Mesothelial cell of epicardium (in vitro differentiated cells): ENCODE results near the gene UBE2D2. TPM values are rescaled to one million over a fixed set of nuclear protein-coding genes. Genes with fewer than 3 reads are reported as not detected.

Experiments used
- DNase-seq, 2 experiments: peaks; one replicate each; pipeline ENCODE4 v3.0.0; 2021; ENCODE audit warnings: low spot score in 2 of 2; ENCODE audit not compliant: unreplicated experiment in 2 of 2
- H3K27ac Mint-ChIP-seq: 2 replicates; pipeline ENCODE4 v1.8.0; 2021; ENCODE audit warnings: mixed read lengths
- H3K27me3 Mint-ChIP-seq: 2 replicates; pipeline ENCODE4 v1.8.0; 2021; ENCODE audit warnings: low read depth, mixed read lengths
- H3K36me3 Mint-ChIP-seq: 2 replicates; pipeline ENCODE4 v1.8.0; 2021; ENCODE audit warnings: mixed read lengths
- H3K4me1 Mint-ChIP-seq: 2 replicates; pipeline ENCODE4 v1.8.0; 2021; ENCODE audit warnings: mixed read lengths
- H3K4me3 Mint-ChIP-seq: 2 replicates; pipeline ENCODE4 v1.8.0; 2021; ENCODE audit warnings: mild to moderate bottlenecking, moderate library complexity, mixed read lengths
- H3K9me3 Mint-ChIP-seq: 2 replicates; pipeline ENCODE4 v1.8.0; 2021; ENCODE audit warnings: mixed read lengths
- total RNA-seq: library from RNA; stranded (reverse); gene quantifications from 3 replicates; pipeline ENCODE4 v1.2.1, GENCODE V29; 2021
- TF ChIP-seq, protein P1 (sequence below): fragments of 200-600 bp; sonication (generic); IDR thresholded peaks from one replicate; pipeline ENCODE4 v1.5.0; 2021; ENCODE audit warnings: antibody characterized with exemption; ENCODE audit not compliant: unreplicated experiment

Gene UBE2D2
- total RNA-seq, 1 donor from 2014 or later = 119 TPM

DNA sequence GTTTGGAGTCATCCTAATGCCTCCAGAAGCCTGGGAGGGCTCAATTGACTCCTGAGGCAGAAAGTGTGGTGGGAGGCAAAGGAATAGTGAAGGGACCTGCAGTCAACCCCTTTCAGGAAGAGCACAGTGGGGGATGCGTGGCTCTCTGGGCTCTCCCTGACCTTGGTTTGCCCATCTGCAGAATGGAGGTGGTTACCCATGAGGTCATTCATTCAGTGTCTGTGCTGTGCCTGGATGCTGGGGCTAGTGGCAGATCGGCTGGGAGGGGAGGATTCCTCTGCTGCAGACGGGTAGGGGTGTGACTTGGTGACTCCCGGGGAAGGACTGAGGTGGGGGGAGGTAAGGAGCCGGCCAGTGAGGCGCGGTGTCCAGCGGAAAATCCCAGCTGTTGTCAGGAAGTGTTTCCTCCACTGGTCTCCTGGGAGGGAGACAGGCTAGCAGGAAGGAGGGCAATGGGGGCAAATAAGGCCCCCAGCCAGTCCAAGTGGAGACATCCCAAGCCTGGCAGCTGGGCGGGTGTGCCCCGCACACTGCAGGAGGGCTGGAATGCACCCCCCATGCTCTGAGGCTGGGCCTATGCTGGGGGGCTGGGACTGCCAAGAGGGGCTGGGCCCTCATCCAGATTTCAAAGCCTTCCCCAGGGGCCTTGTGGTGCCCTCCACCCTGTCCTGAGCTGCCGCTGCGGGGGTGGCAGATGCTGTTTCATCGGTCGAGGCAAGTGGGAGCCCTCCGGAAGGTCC lies 98.0 kb downstream of the UBE2D2 start:
- TF ChIP-seq, protein P1, sequence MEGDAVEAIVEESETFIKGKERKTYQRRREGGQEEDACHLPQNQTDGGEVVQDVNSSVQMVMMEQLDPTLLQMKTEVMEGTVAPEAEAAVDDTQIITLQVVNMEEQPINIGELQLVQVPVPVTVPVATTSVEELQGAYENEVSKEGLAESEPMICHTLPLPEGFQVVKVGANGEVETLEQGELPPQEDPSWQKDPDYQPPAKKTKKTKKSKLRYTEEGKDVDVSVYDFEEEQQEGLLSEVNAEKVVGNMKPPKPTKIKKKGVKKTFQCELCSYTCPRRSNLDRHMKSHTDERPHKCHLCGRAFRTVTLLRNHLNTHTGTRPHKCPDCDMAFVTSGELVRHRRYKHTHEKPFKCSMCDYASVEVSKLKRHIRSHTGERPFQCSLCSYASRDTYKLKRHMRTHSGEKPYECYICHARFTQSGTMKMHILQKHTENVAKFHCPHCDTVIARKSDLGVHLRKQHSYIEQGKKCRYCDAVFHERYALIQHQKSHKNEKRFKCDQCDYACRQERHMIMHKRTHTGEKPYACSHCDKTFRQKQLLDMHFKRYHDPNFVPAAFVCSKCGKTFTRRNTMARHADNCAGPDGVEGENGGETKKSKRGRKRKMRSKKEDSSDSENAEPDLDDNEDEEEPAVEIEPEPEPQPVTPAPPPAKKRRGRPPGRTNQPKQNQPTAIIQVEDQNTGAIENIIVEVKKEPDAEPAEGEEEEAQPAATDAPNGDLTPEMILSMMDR = no peak
- H3K4me1 Mint-ChIP-seq = peaks cover 62% of the 10 kb centered on the region
- H3K27ac Mint-ChIP-seq = peak overlapping the region; percentile 94
- H3K4me3 Mint-ChIP-seq = peak overlapping the region; percentile 24
- no peak for DNase-seq
- H3K36me3 Mint-ChIP-seq = no peaks in the 10 kb centered on the region
- no peaks in the 10 kb centered on the region for H3K9me3 Mint-ChIP-seq
- H3K27me3 Mint-ChIP-seq = no peaks in the 10 kb centered on the region

DNA sequence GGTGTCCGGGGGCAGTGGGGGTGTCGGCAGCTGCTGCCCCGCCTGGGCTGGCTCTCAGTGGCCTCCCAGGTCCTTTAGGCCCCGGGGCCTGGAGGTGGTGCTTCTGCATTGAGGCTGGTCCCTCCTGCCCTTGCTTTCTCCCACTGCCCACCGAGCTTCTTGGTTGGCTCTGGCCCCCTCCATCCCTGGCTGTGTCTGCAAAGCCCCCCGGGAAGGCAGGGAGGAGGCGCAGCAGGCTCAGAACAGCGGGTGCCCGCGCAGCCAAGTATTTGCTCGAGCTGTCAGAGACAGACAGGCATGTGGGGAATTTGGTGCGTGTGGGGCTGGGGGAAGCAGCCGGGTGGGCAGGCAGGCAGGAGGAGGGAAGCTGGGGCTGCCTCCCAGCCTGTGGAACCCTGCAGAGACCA lies 98.6 kb downstream of the UBE2D2 start:
- no peaks in the 10 kb centered on the region for H3K36me3 Mint-ChIP-seq
- H3K27ac Mint-ChIP-seq = peak overlapping the region; percentile 98
- peaks cover 56% of the 10 kb centered on the region for H3K4me1 Mint-ChIP-seq
- TF ChIP-seq, protein P1 = no peak
- H3K27me3 Mint-ChIP-seq = no peaks in the 10 kb centered on the region
- peak; percentile 45 to 77 for DNase-seq
- no peaks in the 10 kb centered on the region for H3K9me3 Mint-ChIP-seq
- peak overlapping the region; percentile 41 for H3K4me3 Mint-ChIP-seq

DNA sequence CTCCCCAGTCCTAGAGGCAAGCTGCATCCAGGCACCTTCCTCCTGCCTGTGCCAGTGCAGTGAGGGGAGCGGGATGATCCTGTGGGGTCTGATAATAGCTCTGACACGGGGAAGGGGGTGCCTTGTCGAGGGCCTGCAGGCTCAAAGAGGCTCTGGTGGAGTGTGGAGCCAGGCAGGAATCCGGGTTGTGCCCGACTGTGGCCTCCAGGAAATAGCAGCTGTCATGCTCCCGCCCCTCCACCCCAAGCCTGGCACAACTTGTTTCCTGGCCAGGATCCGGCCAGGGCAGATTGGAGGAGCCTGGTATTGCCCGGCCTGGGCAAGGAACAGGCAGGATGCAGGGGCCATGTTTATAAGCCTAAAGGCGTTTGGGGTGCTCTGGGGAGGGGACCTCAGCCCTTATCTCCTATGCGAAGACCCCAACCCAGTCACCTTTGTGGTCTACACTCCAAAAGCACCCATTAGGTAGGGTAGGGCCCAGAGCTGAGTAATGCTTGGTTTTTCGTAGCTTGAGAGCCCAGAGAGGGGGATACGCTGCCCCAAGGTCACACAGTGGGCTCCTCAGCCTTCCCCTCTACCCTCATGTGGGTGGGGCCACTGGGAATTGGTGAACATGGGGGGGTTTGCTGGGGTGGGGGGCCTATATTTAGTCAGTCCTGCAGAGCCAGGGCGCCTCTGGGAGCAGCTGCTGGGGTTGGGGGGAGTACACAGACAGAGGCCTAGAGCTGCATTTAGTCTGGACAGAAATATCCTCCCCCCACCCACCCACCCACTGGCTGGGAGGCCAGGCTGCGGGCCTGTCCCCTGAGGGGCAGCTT lies 99.2 kb downstream of the UBE2D2 start:
- H3K9me3 Mint-ChIP-seq = no peaks in the 10 kb centered on the region
- H3K4me3 Mint-ChIP-seq = peak overlapping the region; percentile 41
- H3K4me1 Mint-ChIP-seq = peaks cover 50% of the 10 kb centered on the region
- H3K36me3 Mint-ChIP-seq = no peaks in the 10 kb centered on the region
- TF ChIP-seq, protein P1 = no peak
- no peak for DNase-seq
- H3K27ac Mint-ChIP-seq = peak overlapping the region; percentile 98
- no peaks in the 10 kb centered on the region for H3K27me3 Mint-ChIP-seq

GRCh38 chr5:139660923-139661814 lies 100.0 kb downstream of the UBE2D2 start:
- Mint-ChIP-seq H3K4me3 (peak overlapping the region; percentile 22), H3K27ac (peak overlapping the region; percentile 94)
- peak; percentile 43 to 69 for DNase-seq

GRCh38 chr5:139662617-139663016 lies 101.5 kb downstream of the UBE2D2 start:
- H3K27ac Mint-ChIP-seq = no peak overlapping the region
- no peaks in the 10 kb centered on the region for H3K27me3 Mint-ChIP-seq
- TF ChIP-seq, protein P1 = no peak
- H3K36me3 Mint-ChIP-seq = no peaks in the 10 kb centered on the region
- peaks cover 32% of the 10 kb centered on the region for H3K4me1 Mint-ChIP-seq
- no peak overlapping the region for H3K4me3 Mint-ChIP-seq
- DNase-seq = no peak
- H3K9me3 Mint-ChIP-seq = no peaks in the 10 kb centered on the region

More at GRCh38 chr5:139660923-139661814, 100.0 kb downstream of the UBE2D2 start:
- Mint-ChIP-seq H3K27me3 (no peaks in the 10 kb centered on the region), H3K9me3 (no peaks in the 10 kb centered on the region), H3K4me1 (peaks cover 42% of the 10 kb centered on the region), H3K36me3 (no peaks in the 10 kb centered on the region)
- TF ChIP-seq, protein P1 = no peak
